Smooth muscle cell (in vitro differentiated cells): ENCODE data around the gene EXOC2. TPM values are rescaled to one million over a fixed set of nuclear protein-coding genes. Genes with fewer than 3 reads are reported as not detected.

Experiments used
- DNase-seq: peaks from one replicate; lab custom pipeline; 2025; ENCODE audit not compliant: unreplicated experiment; lab: John Stamatoyannopoulos, UW
- H2AFZ ChIP-seq: fragments of 200-600 bp; sonication (generic); 2 replicates; pipeline ENCODE4 v1.6.0; 2016; ENCODE audit warnings: antibody characterized with exemption, low read depth, mild to moderate bottlenecking
- H3F3A ChIP-seq: fragments of 200-600 bp; sonication (generic); 2 replicates; pipeline ENCODE4 v1.6.0; 2017; ENCODE audit warnings: antibody characterized with exemption, low read depth
- H3K27ac ChIP-seq: fragments of 200-600 bp; sonication (generic); 2 replicates; pipeline ENCODE4 v1.5.1; 2016; ENCODE audit warnings: low read depth, mild to moderate bottlenecking
- H3K27me3 ChIP-seq: fragments of 200-600 bp; sonication (generic); 2 replicates; pipeline ENCODE4 v1.6.1; 2016; ENCODE audit warnings: low read depth, mild to moderate bottlenecking
- H3K36me3 ChIP-seq: fragments of 200-600 bp; sonication (generic); 2 replicates; pipeline ENCODE4 v1.5.1; 2016; ENCODE audit warnings: low read depth
- H3K4me1 ChIP-seq: fragments of 200-600 bp; sonication (generic); 2 replicates; pipeline ENCODE4 v1.5.1; 2016; ENCODE audit warnings: low read depth
- H3K4me2 ChIP-seq: fragments of 200-600 bp; sonication (generic); 2 replicates; pipeline ENCODE4 v1.6.0; 2016; ENCODE audit warnings: mild to moderate bottlenecking
- H3K4me3 ChIP-seq: fragments of 200-600 bp; sonication (generic); 2 replicates; pipeline ENCODE4 v1.5.1; 2016; ENCODE audit warnings: mild to moderate bottlenecking
- H3K79me2 ChIP-seq: fragments of 200-600 bp; sonication (generic); 2 replicates; pipeline ENCODE4 v1.6.0; 2016; ENCODE audit warnings: low read depth, mild to moderate bottlenecking
- H3K9ac ChIP-seq: fragments of 200-600 bp; sonication (generic); 2 replicates; pipeline ENCODE4 v1.6.0; 2016; ENCODE audit warnings: low read depth
- H3K9me3 ChIP-seq: fragments of 200-600 bp; sonication (generic); replicated peaks from 2 replicates; pipeline ENCODE4 v1.5.1; 2016; ENCODE audit warnings: low read depth
- H4K20me1 ChIP-seq: fragments of 200-600 bp; sonication (generic); 2 replicates; pipeline ENCODE4 v1.6.0; 2016; ENCODE audit warnings: low read depth
- CTCF ChIP-seq: fragments of 200-600 bp; sonication (generic); IDR thresholded peaks from 2 replicates; pipeline ENCODE4 v1.5.1; 2017; ENCODE audit warnings: borderline replicate concordance, mild to moderate bottlenecking, antibody characterized with exemption; ENCODE audit not compliant: insufficient read depth, poor library complexity, severe bottlenecking
- WGBS: methylation state at CpG from one replicate; pipeline ENCODE4 v1.1.7; 2016; ENCODE audit warnings: low lambda C conversion rate; 5-methylcytosine and 5-hydroxymethylcytosine counted together
- polyA plus RNA-seq: library from polyadenylated mRNA; unstranded; fragments of >200 nt; fragmentation: Nextera tagmentation; extraction: Ambion mirVana; gene quantifications from 2 replicates; pipeline ENCODE4 v1.2.1, GENCODE V29; 2016
- total RNA-seq: library from RNA; depleted of rRNA; stranded (reverse); fragments of >200 nt; gene quantifications from 2 replicates; pipeline ENCODE4 v1.2.3, GENCODE V29; 2014

EXOC2 gene
- total and polyA plus RNA-seq, 2 experiments from 2014 or later = 21.9 to 33.9 TPM

- Histone ChIP-seq H2AFZ (no peak overlapping the region), H3K36me3 (peaks cover 3% of the 10 kb centered on the region), H3K79me2 (no peaks in the 10 kb centered on the region), H3K4me1 (no peaks in the 10 kb centered on the region), H3K9me3 (no peaks in the 10 kb centered on the region), H4K20me1 (no peaks in the 10 kb centered on the region), H3K27ac (no peak overlapping the region), H3K4me2 (no peak overlapping the region), H3K4me3 (no peak overlapping the region), H3F3A (no peaks in the 10 kb centered on the region), H3K9ac (no peak overlapping the region), H3K27me3 (no peaks in the 10 kb centered on the region)
- TF ChIP-seq CTCF = no peak
- DNase-seq = no peak
- WGBS = 84% methylated on average over 12 of the region's 12 CpGs
These were observed 141.0 kb downstream of the EXOC2 start for GRCh38 chr6:551829-552350.

DNA sequence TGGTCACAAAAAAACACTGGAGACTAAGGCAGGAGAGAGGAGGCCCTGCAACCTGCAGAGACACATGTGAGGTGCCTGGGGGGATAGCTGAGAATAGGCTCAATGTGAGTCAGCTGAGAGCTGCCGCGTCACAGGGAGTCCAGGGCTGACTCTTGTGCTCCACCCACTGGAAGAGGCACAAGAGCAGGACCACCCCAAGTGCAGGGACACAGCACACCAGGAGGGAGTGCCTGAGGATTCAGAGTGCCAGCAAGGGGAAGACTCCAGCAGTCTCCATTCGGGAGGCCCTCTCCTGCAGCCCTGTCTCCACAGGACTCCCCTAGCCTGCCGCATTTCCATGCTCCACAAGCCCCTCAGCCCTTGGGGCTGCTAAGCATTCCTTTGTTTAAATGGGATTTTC lies 141.5 kb downstream of the EXOC2 start:
- Histone ChIP-seq H3K27ac (no peak overlapping the region), H3K79me2 (no peaks in the 10 kb centered on the region), H3F3A (no peaks in the 10 kb centered on the region), H3K9me3 (no peaks in the 10 kb centered on the region), H4K20me1 (no peaks in the 10 kb centered on the region), H3K4me1 (no peaks in the 10 kb centered on the region), H3K9ac (no peak overlapping the region), H3K27me3 (no peaks in the 10 kb centered on the region), H3K36me3 (peaks cover 3% of the 10 kb centered on the region), H3K4me3 (no peak overlapping the region), H2AFZ (no peak overlapping the region), H3K4me2 (no peak overlapping the region)
- DNase-seq = no peak
- 26% methylated on average over 4 of the region's 4 CpGs for WGBS
- no peak for TF ChIP-seq CTCF

DNA sequence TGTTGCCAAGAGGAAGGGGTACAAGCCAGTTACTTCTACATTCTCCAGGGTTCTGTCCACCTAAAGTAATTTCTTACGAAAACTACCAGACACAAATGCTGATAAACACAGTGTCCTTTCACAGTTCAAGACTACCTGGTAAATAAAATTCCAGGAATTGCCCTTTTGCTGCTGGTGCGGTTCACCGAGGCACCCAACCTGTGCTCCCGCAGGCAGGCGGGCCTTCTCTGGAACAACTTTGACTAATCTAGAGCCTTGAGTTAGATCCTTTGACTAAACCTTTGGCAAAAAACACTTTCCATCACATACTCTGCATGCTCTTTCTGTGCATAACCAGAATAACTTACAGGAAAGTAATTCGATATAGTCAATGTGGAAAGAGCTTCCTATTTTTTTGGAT lies 143.0 kb downstream of the EXOC2 start:
- Histone ChIP-seq H3K79me2 (no peaks in the 10 kb centered on the region), H3K4me3 (no peak overlapping the region), H3K9ac (no peak overlapping the region), H3K27me3 (no peaks in the 10 kb centered on the region), H3K27ac (no peak overlapping the region), H4K20me1 (no peaks in the 10 kb centered on the region), H3K4me1 (no peaks in the 10 kb centered on the region), H3K4me2 (no peak overlapping the region), H3K9me3 (no peaks in the 10 kb centered on the region), H2AFZ (no peak overlapping the region), H3F3A (no peaks in the 10 kb centered on the region), H3K36me3 (peaks cover 3% of the 10 kb centered on the region)
- 98% methylated on average over 6 of the region's 6 CpGs for WGBS
- DNase-seq = no peak
- no peak for TF ChIP-seq CTCF

DNA sequence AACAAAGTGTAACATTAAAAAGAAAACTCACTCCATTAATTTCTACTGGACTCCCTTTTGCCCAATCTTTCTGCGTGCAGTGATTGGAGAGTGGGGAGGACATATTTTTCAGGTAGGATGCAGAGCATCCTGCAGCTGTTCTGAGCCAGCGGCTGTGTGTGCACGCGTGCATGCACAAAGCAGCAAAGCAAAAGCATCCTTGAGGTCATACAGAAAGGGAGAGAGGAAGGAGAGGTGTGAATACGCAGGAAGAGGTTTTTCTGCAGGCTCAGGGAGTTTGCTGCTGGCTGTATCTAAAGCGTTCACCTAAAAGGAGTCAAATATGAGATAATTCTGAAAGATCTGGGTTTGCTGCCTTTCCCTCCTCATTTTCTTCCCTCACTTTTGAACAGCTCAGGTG lies 144.4 kb downstream of the EXOC2 start:
- no peak for TF ChIP-seq CTCF
- Histone ChIP-seq H3K9ac (no peak overlapping the region), H3K4me3 (no peak overlapping the region), H3F3A (no peaks in the 10 kb centered on the region), H2AFZ (no peak overlapping the region), H4K20me1 (no peaks in the 10 kb centered on the region), H3K4me2 (no peak overlapping the region), H3K36me3 (peaks cover 6% of the 10 kb centered on the region), H3K9me3 (no peaks in the 10 kb centered on the region), H3K79me2 (no peaks in the 10 kb centered on the region), H3K4me1 (no peaks in the 10 kb centered on the region), H3K27ac (no peak overlapping the region), H3K27me3 (no peaks in the 10 kb centered on the region)
- no peak for DNase-seq
- WGBS = 94% methylated on average over 6 of the region's 6 CpGs
